OCI-M2 (cell line): ENCODE results near the gene PDE5A.
"Not testable (repeated sequence)": the region's sequence is repeated elsewhere in the genome, so short reads cannot be mapped to it uniquely, and the experiment has no call there.

Experiments used
- DNase-seq: peaks from one replicate; lab custom pipeline; 2025; ENCODE audit not compliant: unreplicated experiment; lab: John Stamatoyannopoulos, UW

Gene PDE5A

GRCh38 chr4:119628281-119629141 is at the start of gene PDE5A:
TSS of gene PDE5A (minus strand) at chr4:119628804. CDS start at chr4:119628671, 133 bp downstream.
- DNase-seq = no peak

GRCh38 chr4:119676101-119676500 is 47.5 kb upstream of the PDE5A start:
- DNase-seq = no peak

GRCh38 chr4:119675391-119675790 is 46.8 kb upstream of the PDE5A start:
- DNase-seq = no peak

GRCh38 chr4:119672938-119673337 is 44.3 kb upstream of the PDE5A start:
- DNase-seq = no peak

GRCh38 chr4:119672086-119672485 is 43.5 kb upstream of the PDE5A start:
- DNase-seq = no peak

- DNase-seq = peak; percentile 16
Observed at GRCh38 chr4:119671205-119671604, 42.6 kb upstream of the PDE5A start.

- DNase-seq = peak; percentile 7
Observed at GRCh38 chr4:119667802-119668201, 39.2 kb upstream of the PDE5A start.

GRCh38 chr4:119666653-119667091 is 38.1 kb upstream of the PDE5A start:
- no peak for DNase-seq

- no peak for DNase-seq
Observed at GRCh38 chr4:119665752-119666151, 37.1 kb upstream of the PDE5A start.

GRCh38 chr4:119664168-119664907 is 35.7 kb upstream of the PDE5A start:
- DNase-seq = no peak

GRCh38 chr4:119663160-119663788 is 34.7 kb upstream of the PDE5A start:
- no peak for DNase-seq

- not testable (repeated sequence) for DNase-seq
Observed at GRCh38 chr4:119662612-119663011, 34.0 kb upstream of the PDE5A start.

- DNase-seq = no peak
Observed at GRCh38 chr4:119661231-119661630, 32.6 kb upstream of the PDE5A start.

GRCh38 chr4:119659576-119659975 is 31.0 kb upstream of the PDE5A start:
- no peak for DNase-seq

- DNase-seq = no peak
Observed at GRCh38 chr4:119657111-119657611, 28.6 kb upstream of the PDE5A start.

- DNase-seq = no peak
Observed at GRCh38 chr4:119656342-119656741, 27.7 kb upstream of the PDE5A start.

- no peak for DNase-seq
Observed at GRCh38 chr4:119655111-119655837, 26.7 kb upstream of the PDE5A start.

- DNase-seq = no peak
Observed at GRCh38 chr4:119653990-119654389, 25.4 kb upstream of the PDE5A start.

GRCh38 chr4:119652998-119653397 is 24.4 kb upstream of the PDE5A start:
- no peak for DNase-seq

- DNase-seq = no peak
Observed at GRCh38 chr4:119648398-119648797, 19.8 kb upstream of the PDE5A start.

- DNase-seq = no peak
Observed at GRCh38 chr4:119647558-119647957, 19.0 kb upstream of the PDE5A start.
